GOT3 (cell line): ENCODE results near the gene DTL.

Source experiments
- DNase-seq: peaks from one replicate; lab custom pipeline; 2025; ENCODE audit warnings: mixed read lengths; lab: John Stamatoyannopoulos, UW

Gene DTL

DNA sequence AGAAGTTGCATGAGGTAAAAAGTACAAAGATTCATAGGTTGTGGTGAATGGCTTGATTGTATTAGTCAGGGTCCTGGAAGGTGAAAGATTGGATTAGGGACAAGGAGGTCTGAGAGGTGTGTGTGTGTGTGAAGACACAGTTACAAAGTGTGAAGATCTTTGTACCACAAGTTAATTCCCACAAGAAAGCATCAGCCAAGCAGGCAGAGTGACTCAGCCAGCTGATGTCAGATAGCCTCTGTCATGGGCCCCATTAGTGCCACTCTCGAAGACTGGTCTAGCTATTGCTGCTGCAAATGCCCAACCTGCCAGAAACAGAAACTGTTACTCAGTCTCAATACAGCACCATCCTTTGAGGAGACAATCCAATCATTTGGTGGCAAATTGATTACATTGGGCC, 96.5 kb downstream of the DTL start:
- no peak for DNase-seq

DNA sequence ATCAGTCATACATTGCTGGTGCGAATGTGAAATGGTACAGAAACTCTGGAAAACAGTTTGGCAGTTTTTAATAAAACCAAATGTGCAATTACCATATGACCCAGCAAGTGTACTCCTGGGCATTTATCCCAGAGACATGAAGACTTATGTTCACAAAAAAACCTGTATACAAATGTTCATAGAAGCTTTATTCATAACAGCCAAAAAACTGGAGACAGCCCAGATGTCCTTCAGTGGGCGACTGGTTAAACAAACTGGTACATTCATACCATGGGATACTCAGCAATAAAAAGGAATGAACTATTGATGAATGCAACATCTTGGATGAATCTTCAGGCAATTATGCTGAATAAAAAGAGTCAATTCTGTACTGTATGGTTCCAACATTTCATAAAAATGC, 97.8 kb downstream of the DTL start:
- no peak for DNase-seq

DNA sequence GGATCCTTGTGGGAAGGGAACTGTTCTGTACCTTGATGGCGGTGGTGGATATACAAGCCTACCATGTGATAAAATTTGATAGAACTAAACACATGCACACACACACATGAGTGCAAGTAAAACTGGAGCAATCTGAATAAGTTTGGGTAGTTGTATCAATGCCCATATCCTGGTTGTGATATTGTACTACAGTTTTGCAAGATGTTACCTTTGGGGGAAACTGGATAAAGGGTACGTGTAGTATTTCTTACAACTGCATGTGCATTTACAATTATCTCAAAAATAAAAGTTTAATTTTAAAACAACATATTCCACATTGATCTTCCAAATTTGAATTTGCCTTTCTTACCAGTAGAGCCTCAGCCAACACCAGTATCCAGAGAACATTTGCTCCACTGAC, 99.6 kb downstream of the DTL start:
- no peak for DNase-seq

DNA sequence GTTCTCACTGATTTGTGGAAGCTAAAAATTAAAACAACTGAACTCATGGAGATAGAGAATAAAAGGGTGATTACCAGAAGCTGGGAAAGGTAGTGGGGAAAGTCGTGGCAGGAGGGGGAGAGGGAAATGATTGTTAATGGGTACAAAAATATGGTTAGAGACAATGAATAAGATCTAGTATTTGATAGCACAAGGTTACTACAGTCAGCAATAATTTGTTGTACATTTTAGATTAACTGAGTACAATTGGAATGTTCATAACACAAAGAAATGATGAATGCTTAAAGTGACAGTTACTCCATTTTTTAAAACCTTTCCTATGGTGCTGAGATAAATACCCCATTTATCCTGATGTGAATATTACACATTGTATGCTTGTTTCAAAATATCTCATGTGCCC, 102.3 kb downstream of the DTL start:
- DNase-seq = no peak

DNA sequence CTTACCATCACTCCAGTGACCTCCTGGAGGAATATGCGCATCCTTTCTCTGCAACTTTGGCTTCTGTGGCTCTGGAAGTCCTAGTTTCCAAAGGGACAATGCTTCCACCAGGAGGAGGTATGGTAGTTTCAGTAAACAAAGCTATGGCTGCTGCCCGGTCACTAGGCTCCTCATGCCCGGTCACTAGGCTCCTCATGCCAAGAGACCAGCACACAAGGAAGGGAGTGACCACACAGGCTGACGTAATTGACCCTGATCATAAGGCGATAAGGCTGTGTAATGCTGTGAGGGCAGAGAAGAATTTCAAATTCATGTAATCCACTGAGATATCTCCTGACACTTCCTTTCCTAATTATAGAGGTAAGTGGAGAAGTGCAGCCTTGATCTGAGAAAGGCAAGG, 102.9 kb downstream of the DTL start:
- DNase-seq = no peak

DNA sequence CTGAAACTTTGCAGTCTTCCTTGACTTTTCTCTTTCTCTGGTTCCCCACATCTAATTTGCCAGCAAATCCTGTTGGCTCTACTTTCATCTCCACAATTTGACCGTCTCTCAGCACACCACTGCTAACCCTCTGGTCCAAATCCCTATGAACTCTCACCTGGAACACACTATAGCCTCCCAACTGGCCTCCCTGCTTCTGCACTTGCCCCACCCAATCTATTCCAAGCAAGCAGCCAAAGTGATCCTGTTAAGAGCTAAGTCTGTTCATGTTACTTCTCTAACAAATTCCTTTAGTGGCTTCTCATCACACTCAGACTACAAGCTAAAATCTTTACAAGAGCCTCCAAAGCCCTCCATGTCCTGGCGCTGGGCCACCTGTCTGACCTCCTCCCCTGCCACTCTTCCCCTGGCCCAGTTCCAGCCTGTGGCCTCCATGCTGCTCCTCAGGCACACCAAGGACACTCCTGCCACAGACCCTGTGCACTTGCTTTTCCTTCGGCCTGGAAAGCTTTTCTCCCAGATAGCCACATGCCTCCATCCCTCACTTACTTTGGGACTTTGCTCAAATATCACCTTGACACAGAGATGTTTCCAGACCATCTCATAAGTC, 104.1 kb downstream of the DTL start:
- no peak for DNase-seq

DNA sequence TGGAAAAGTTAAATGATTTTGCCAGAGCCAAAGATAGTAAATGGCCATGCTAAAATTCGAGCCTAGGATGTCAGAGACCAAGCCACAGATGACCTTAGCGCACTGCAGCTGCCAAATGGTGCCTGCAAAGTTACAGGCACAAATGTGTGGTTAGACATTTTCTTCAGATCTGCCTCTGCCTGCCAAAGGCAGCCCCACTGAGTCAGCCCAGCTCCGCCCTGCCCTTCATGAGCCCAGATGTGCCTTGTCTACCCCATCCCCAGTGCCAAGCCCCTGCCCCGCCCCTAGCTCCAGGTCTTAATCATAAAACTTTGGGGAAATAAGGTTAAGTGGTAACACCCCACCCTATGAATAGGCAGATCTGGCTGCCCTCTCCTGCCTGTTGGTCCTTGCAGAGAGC, 105.9 kb downstream of the DTL start:
- no peak for DNase-seq

DNA sequence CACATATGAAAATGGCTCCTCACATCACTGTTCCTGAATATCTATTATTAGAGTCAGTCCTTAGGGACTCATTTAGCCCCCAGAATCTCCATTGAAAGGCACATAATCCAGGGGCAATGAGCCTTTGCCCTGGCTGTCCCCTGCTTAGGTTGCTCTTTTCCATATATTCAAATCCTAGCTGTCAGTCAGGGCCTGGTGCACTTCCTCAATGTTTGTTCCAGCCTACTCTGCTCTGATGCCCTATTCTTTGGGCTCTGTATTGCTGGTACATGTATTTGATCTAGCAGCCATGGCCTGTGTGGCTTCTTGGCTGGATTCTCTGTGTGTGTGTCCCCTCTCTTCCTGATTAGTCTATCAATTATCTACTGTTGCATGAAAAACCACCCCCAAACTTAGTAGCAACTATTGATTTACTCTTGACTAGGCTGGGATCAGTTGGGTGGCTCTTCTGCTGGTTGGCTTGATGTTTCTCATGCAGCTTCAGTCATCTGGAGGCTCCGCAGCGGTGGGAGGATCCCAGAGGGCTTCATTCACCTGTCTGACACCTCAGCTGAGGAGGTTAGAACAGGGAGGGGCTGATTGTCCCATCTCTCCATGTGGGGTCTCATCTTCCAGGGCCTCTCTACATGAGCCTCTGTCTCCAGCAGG, 107.5 kb downstream of the DTL start:
- DNase-seq = no peak

DNA sequence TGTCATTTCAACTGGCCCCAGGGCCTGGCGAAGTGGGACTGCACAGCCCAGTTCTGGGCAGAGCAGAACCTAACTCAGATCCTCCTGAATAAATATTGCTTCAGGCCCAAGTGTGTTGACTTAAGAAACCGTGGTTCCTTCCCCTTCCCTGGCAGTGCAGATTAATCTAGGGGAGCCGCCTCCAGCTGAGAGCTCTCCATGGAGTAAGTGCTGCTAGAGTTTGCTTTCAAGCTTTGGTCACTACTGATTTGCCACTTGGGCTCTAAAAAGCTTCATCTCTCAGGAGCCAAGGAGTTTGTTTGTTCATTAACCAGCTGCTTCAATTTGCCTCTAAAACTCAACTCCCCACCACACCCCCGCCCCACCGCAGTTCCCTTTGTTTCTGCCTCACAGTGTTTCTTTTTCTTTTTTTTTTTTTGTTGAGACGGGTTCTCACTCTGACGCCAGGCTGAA, 112.1 kb downstream of the DTL start:
- no peak for DNase-seq

DNA sequence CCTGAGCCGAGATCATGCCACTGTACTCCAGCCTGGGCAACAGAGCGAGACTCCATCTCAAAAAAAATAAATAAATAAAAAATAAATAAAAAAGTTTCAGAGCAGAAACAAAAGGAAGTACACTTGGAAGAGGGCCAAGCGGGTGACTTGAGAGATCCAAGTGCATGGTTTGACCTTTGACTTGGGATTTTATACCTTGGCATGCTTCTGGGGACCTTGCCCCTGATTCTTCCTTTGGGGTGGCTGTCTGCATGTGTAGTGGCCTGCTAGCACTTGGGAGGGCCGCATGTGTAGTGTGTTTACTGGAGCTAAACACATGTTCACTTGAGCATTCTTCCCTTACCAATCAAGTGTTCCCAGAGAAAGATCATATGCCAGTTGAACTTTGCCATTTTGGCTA, 114.0 kb downstream of the DTL start:
- no peak for DNase-seq

DNA sequence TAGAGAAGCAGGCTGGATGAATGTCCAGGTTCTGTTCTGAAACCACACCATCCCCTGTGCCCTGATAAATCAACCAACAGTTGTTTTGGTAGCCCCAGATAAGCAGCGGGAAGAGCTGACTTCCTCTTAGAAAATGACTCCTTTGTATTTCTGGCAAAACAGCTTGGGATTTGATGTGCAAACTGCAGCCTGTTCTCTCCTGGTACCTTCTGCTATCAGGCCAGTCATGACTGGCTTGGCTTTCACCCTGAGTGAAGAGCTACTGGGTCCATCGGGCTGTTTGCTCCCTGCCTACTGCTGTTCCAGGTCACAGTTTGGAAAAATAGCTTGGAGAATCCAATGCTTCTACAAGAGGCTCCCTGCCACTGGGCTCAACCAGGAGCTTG, 116.8 kb downstream of the DTL start:
- DNase-seq = no peak

DNA sequence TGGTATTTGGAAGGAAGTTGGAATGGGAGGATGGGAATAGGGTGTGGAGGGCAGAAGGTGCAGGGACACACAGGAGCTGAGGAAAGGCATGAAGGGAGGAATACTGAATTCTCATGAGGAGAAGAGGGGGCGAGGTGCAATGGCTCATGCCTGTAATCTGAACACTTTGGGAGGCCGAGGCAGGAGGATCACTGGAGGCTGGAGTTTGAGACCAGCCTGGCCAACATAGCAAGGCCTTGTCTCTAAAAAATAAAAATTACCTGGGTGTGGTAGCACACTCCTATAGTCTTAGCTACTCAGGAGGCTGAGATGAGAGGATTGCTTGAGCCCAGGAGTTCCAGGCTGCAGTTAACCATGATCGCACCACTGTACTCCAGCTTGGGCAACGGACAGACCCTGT, 117.3 kb downstream of the DTL start:
- no peak for DNase-seq

DNA sequence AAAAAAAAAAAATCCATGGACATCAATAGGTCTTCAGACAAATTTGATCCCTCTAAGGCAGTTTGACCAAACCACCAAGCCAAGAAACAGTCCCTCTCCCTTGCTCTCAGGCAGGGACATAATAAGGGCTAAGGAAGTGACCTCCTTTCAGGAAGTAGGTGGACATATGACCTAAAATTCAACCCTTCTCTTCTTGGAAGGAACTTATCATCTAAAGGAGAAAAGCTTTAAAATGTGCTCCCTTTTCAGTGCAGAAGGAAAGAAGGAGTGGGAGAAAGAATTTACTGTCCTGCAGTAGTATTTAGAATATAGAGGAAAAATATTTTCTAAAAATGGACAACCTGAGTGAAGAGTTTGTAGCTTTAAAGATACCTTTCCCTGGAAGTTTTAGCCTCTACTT, 118.1 kb downstream of the DTL start:
- no peak for DNase-seq
